Right lobe of liver (tissue), 6 donors: ENCODE results near the gene SERPINB5. TPM values are rescaled to one million over a fixed set of nuclear protein-coding genes. Genes with fewer than 3 reads are reported as not detected.
"Not testable (repeated sequence)": the region's sequence is repeated elsewhere in the genome, so short reads cannot be mapped to it uniquely, and the experiment has no call there.

ENCODE experiments used
- ATAC-seq, 4 donors: fragments of 200-7000 bp; cut with Tn5 transposase; one replicate each; pipeline ENCODE4 v1.9.1; 2020; ENCODE audit warnings: mild to moderate bottlenecking in 4 of 4, moderate library complexity in 4 of 4
- DNase-seq, 3 donors: peaks; one replicate each; pipeline ENCODE4 v3.0.0-alpha.2; 2020
- H3K27ac ChIP-seq, 3 donors: fragments of 200-600 bp; one replicate each; pipeline ENCODE4 v1.8.0; 2022
- H3K27me3 ChIP-seq, 2 donors: fragments of 200-600 bp; one replicate each; pipeline ENCODE4 v1.8.0; 2022
- H3K36me3 ChIP-seq, 4 donors: fragments of 200-600 bp; sonication (generic) in 1 of 4; one replicate each; pipeline versions ENCODE4 v1.5.1 to v1.8.0; 2017 to 2022; ENCODE audit warnings: control low read depth in 1 of 4
- H3K4me1 ChIP-seq, 4 donors: fragments of 200-600 bp; sonication (generic) in 1 of 4; one replicate each; pipeline versions ENCODE4 v1.5.1 to v1.8.0; 2017 to 2022; ENCODE audit warnings: control low read depth in 1 of 4
- H3K4me3 ChIP-seq, 3 donors: fragments of 200-600 bp; one replicate each; pipeline ENCODE4 v1.8.0; 2022
- H3K9me3 ChIP-seq, 4 donors: fragments of 200-600 bp; sonication (generic) in 1 of 4; one replicate each; pipeline versions ENCODE4 v1.5.1 to v1.8.0; 2017 to 2022; ENCODE audit warnings: control low read depth in 1 of 4
- POLR2A ChIP-seq: fragments of 450-650 bp; IDR thresholded peaks from one replicate; pipeline ENCODE4 v1.6.1; 2017; ENCODE audit warnings: antibody characterized with exemption, mild to moderate bottlenecking
- WGBS: methylation state at CpG from one replicate; pipeline ENCODE4 v1.1.6; 2018; ENCODE audit warnings: low coverage, low lambda C conversion rate; ENCODE audit not compliant: insufficient coverage; ENCODE audit errors: missing lambda C conversion rate; 5-methylcytosine and 5-hydroxymethylcytosine counted together
- intact Hi-C, 2 donors: fragments of 100-400 bp; cut with DNase I; formaldehyde crosslinking; loops; one replicate each; pipeline versions ENCODE4 v1.11.2 to v1.14.1; 2022
- total RNA-seq, 6 experiments: library from RNA; depleted of rRNA in 2 of 6; stranded (reverse); fragments of >200 nt in 2 of 6; fragmentation: NEBNext Ultra II Directional in 3 of 6; extraction: Animal tissue kit (Norgen Biotek cat#: 25700) in 3 of 6; gene quantifications; one replicate each; pipeline versions ENCODE4 v1.1.0 to v1.2.4, GENCODE V29; 2016 to 2023
- TF ChIP-seq, protein P1 (sequence below), 4 donors: fragments of 200-600 bp in 3 of 4; fragments of 450-650 bp in 1 of 4; IDR thresholded peaks; one replicate each; pipeline versions ENCODE4 v1.5.1 to v1.8.0; 2016 to 2022; ENCODE audit warnings: antibody characterized with exemption in 4 of 4, mild to moderate bottlenecking in 2 of 4
- donor health status: DM: no; HTN: yes; CAD: no.
- donor health status: DM: no; HTN: no; CAD: no.
- donor health status: DM: no; HTN: no; CAD: no.
- donor health status: DM: no; HTN: yes; CAD: no.
- donor health status: DM: no; HTN: yes; CAD: no.

Gene SERPINB5
- total RNA-seq, 6 experiments from 2014 or later: not detected

DNA sequence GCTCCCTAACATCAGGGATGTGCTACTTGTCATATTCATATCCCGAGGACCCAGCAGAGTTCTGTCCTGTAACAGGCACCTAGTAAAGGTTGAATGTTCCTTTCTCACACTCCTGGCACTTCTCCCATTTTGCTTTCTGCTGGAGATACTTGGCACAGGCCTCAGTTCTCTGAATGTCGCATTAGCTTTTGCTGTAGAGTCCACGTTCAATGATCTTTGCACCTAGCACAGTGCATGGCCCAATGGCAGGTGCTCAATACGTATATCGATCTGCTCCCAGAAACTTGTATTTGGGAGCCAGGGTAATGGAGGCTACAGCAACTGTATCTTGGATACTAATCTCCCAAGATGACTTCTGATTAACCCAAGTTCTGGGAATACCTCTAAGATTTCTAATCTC, 29.7 kb upstream of the SERPINB5 start:
- ATAC-seq: peak; percentile 89 to 97 (median 90)
- H3K4me3 ChIP-seq: no peak overlapping the region
- H3K4me1 ChIP-seq: peaks cover 0 to 11% (median 0%) of the 10 kb centered on the region in 4 donors
- intact Hi-C loops: no loop called here
- H3K27ac ChIP-seq: peak overlapping the region in 2 of 3 donors; percentile 1
- TF ChIP-seq POLR2A: no peak
- TF ChIP-seq, protein P1, sequence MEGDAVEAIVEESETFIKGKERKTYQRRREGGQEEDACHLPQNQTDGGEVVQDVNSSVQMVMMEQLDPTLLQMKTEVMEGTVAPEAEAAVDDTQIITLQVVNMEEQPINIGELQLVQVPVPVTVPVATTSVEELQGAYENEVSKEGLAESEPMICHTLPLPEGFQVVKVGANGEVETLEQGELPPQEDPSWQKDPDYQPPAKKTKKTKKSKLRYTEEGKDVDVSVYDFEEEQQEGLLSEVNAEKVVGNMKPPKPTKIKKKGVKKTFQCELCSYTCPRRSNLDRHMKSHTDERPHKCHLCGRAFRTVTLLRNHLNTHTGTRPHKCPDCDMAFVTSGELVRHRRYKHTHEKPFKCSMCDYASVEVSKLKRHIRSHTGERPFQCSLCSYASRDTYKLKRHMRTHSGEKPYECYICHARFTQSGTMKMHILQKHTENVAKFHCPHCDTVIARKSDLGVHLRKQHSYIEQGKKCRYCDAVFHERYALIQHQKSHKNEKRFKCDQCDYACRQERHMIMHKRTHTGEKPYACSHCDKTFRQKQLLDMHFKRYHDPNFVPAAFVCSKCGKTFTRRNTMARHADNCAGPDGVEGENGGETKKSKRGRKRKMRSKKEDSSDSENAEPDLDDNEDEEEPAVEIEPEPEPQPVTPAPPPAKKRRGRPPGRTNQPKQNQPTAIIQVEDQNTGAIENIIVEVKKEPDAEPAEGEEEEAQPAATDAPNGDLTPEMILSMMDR (IDR thresholded peaks at IDR 0.05): no peak
- no peaks in the 10 kb centered on the region for H3K9me3 ChIP-seq
- no peaks in the 10 kb centered on the region for H3K27me3 ChIP-seq
- 20% methylated on average over 5 of the region's 5 CpGs for WGBS
- H3K36me3 ChIP-seq: no peaks in the 10 kb centered on the region
- DNase-seq: peak in 1 of 3 donors; percentile 83

- intact Hi-C loops: no loop called here
- ATAC-seq: no peak
- Histone ChIP-seq H3K36me3 (no peaks in the 10 kb centered on the region), H3K27me3 (no peaks in the 10 kb centered on the region), H3K9me3 (no peaks in the 10 kb centered on the region), H3K27ac (no peak overlapping the region), H3K4me1 (peaks cover 0 to 11% (median 0%) of the 10 kb centered on the region in 4 donors), H3K4me3 (no peak overlapping the region)
- WGBS: 78% methylated on average over 3 of the region's 4 CpGs
- no peak for DNase-seq
- TF ChIP-seq, protein P1 (IDR thresholded peaks at IDR 0.05): no peak
- no peak for TF ChIP-seq POLR2A
Measured at GRCh38 chr18:63449426-63449825, 27.3 kb upstream of the SERPINB5 start.

DNA sequence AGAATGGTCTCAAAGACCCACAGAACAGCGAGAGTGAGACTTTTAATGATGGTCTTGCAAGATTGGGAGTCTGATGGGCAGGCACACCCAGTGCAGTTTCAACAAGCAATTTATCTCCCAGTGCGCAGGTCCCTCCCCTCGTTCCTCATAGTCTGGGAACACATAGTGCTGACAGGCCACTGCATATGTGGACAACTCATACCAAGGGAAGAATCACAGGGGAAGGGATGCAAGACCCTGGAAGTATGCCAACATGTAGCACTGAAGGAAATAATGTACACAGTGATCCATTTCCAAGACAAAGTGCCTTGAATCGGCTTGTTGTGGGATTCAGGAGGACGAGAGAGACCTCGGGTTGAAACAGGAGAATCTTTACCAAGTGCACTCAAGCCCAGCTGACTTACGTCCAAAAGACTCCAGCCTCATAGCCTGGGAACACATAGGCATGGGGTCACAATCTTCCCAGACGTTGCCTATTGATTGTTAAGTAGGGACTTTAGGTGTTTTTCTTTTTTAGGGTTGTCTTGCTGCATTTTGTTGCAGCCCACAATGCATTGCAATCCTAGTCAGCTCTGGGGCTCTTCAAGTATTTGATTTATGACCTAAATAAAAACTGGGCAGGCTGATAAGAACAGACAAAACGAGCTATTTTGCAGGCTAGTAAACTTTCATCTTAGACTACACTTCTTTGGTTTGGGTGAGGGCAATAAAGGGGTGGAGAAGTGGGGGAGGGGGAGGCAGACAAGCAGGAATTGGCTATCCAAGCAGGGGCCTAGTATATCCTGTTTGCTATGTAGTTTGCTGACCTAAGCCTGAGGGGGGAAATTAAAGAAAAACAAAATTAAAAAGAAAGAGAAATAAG, 24.7 kb upstream of the SERPINB5 start:
- 27% methylated on average over 5 of the region's 9 CpGs for WGBS
- Histone ChIP-seq H3K9me3 (no peaks in the 10 kb centered on the region), H3K27me3 (no peaks in the 10 kb centered on the region), H3K4me3 (no peak overlapping the region), H3K4me1 (peaks cover 0 to 5% (median 0%) of the 10 kb centered on the region in 4 donors), H3K27ac (no peak overlapping the region), H3K36me3 (no peaks in the 10 kb centered on the region)
- ATAC-seq (no peak), DNase-seq (no peak)
- intact Hi-C loops: no loop called here
- no peak for TF ChIP-seq POLR2A
- TF ChIP-seq, protein P1 (IDR thresholded peaks at IDR 0.05): no peak

DNA sequence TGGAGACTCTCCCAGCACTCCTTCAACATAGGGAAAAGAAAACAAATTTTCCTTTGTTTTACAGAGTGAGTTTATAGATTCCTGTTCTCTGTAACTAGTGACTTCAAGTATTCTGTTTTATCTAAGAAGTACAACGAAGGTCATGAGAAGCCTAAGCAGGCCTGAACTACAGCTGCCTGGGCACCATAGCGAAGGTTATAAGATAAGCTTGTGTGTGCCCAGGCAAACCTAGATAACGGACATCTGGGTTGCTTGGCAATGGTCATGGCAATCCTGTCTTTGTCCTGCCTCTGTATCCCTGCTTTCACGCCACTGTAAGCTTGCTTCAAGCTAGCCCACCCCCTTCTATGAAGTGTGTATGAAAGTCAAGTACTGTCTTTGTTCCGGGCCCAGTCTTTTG, 24.0 kb upstream of the SERPINB5 start:
- H3K4me1 ChIP-seq, H3K36me3 ChIP-seq, intact Hi-C loops, H3K9me3 ChIP-seq, H3K27ac ChIP-seq, H3K4me3 ChIP-seq, H3K27me3 ChIP-seq, DNase-seq, ATAC-seq: not testable (repeated sequence)
- 71% methylated on average over 2 of the region's 5 CpGs for WGBS

DNA sequence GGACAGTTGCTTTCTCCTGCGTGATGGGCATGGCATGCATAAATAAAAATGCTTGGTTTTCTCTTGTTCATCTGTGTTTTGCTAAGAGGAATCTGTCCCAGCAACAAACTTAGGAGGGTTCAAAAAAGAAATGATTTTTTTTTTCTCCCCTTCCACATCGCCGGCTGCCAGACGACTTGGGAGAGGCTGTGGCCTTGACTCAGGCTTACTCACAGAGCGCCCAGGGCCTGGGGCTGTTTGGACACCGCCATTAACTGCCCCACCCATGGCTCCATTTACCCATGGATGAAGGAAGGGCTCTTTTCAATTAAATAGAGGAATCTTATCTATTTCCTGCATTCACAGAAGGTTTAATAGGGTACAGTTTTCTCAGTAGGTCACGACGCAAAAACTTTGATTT, 22.3 kb upstream of the SERPINB5 start:
- ATAC-seq (no peak), DNase-seq (no peak)
- 82% methylated on average over 7 of the region's 8 CpGs for WGBS
- H3K27me3 ChIP-seq: no peaks in the 10 kb centered on the region
- no peak overlapping the region for H3K27ac ChIP-seq
- intact Hi-C loops: no loop called here
- H3K4me1 ChIP-seq: no peaks in the 10 kb centered on the region
- H3K9me3 ChIP-seq: no peaks in the 10 kb centered on the region
- H3K4me3 ChIP-seq: no peak overlapping the region
- no peaks in the 10 kb centered on the region for H3K36me3 ChIP-seq
- TF ChIP-seq POLR2A: no peak
- TF ChIP-seq, protein P1 (IDR thresholded peaks at IDR 0.05): no peak
